Type B pancreatic cell (in vitro differentiated cells): ENCODE measurements around the gene OSTC. TPM values are rescaled to one million over a fixed set of nuclear protein-coding genes. Genes with fewer than 3 reads are reported as not detected.
A peak's percentile ranks its signal among the peaks of the same experiment; 100 is the strongest.

Source experiments
- DNase-seq: peaks from one replicate; pipeline ENCODE4 v3.0.0; 2021; ENCODE audit warnings: mixed read lengths; ENCODE audit not compliant: unreplicated experiment; ENCODE audit errors: extremely low spot score
- H3K27ac Mint-ChIP-seq: 2 replicates; pipeline ENCODE4 v1.8.0; 2021; ENCODE audit warnings: mild to moderate bottlenecking, mixed read lengths
- H3K27me3 Mint-ChIP-seq: 2 replicates; pipeline ENCODE4 v1.8.0; 2021; ENCODE audit warnings: mixed read lengths
- H3K36me3 Mint-ChIP-seq: 2 replicates; pipeline ENCODE4 v1.8.0; 2021; ENCODE audit warnings: mixed read lengths
- H3K4me1 Mint-ChIP-seq: one replicate; pipeline ENCODE4 v1.8.0; 2021; ENCODE audit warnings: mixed read lengths; ENCODE audit not compliant: unreplicated experiment
- H3K4me3 Mint-ChIP-seq: 2 replicates; pipeline ENCODE4 v1.8.0; 2021; ENCODE audit warnings: mild to moderate bottlenecking, mixed read lengths
- H3K9me3 Mint-ChIP-seq: 2 replicates; pipeline ENCODE4 v1.8.0; 2021; ENCODE audit warnings: mixed read lengths
- total RNA-seq: library from RNA; stranded (reverse); gene quantifications from 2 replicates; pipeline ENCODE4 v1.2.1, GENCODE V29; 2021; ENCODE audit warnings: low replicate concordance
- TF ChIP-seq, protein P1 (sequence below): fragments of 200-600 bp; sonication (generic); conservative IDR thresholded peaks from 2 replicates; pipeline ENCODE4 v1.5.0; 2021; ENCODE audit warnings: antibody characterized with exemption, mild to moderate bottlenecking

Gene OSTC
- total RNA-seq, 1 donor from 2014 or later, result 158 TPM

DNA sequence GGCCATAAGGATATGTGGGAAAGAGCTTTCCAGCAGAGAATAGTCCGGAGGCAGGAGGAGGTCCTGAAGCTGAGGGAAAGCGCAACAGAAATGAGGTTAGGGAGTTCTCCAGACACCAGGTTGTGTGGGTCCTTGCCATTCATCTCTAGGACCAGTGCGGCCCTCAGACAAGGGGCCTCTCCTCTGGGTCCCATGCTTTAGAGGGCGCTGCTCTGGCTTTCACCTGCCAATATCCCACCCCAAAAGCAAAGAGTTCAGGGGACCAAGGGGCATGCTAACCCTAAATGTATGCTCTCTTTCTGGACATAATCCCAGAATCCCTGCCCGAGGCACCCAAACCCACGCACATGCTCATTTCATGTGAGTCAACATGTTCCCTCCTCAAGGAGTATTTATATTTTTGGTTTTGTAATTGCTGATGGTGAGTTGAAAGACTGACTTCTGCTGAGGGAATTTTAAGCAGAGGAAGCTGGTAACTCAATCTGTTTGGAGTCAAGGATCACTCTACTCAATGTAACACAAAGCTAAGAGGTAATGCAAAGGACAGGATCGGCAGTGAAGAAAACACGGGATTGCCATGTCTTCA lies 15.2 kb upstream of the OSTC start:
- H3K27me3 Mint-ChIP-seq, result no peaks in the 10 kb centered on the region
- H3K9me3 Mint-ChIP-seq, result no peaks in the 10 kb centered on the region
- H3K4me1 Mint-ChIP-seq, result peaks cover 6% of the 10 kb centered on the region
- H3K4me3 Mint-ChIP-seq, result no peak overlapping the region
- TF ChIP-seq, protein P1, sequence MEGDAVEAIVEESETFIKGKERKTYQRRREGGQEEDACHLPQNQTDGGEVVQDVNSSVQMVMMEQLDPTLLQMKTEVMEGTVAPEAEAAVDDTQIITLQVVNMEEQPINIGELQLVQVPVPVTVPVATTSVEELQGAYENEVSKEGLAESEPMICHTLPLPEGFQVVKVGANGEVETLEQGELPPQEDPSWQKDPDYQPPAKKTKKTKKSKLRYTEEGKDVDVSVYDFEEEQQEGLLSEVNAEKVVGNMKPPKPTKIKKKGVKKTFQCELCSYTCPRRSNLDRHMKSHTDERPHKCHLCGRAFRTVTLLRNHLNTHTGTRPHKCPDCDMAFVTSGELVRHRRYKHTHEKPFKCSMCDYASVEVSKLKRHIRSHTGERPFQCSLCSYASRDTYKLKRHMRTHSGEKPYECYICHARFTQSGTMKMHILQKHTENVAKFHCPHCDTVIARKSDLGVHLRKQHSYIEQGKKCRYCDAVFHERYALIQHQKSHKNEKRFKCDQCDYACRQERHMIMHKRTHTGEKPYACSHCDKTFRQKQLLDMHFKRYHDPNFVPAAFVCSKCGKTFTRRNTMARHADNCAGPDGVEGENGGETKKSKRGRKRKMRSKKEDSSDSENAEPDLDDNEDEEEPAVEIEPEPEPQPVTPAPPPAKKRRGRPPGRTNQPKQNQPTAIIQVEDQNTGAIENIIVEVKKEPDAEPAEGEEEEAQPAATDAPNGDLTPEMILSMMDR, result no peak
- DNase-seq, result no peak
- no peak overlapping the region for H3K27ac Mint-ChIP-seq
- H3K36me3 Mint-ChIP-seq, result peaks cover 17% of the 10 kb centered on the region

DNA sequence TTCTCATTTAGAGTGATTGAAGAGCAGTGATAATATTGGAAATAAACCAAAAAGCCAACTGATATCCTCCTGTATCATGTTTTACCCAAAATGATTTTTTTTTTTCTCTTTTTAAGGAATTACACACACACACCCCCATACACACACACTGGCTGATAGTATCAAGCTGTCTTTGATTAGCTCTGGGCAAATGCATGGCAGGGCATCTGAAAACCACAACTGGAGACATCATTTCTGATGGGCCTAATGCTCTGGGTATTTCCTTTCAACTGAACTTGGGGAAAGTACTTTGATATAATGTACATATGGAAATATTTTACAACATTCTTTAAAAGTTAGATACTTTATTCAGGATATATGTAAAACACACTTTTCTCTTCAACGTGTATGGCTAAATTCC lies 14.2 kb upstream of the OSTC start:
- no peak for DNase-seq
- Mint-ChIP-seq H3K27me3 (no peaks in the 10 kb centered on the region), H3K4me3 (no peak overlapping the region), H3K36me3 (peaks cover 11% of the 10 kb centered on the region), H3K27ac (no peak overlapping the region), H3K9me3 (no peaks in the 10 kb centered on the region), H3K4me1 (peaks cover 6% of the 10 kb centered on the region)
- TF ChIP-seq, protein P1, result no peak

DNA sequence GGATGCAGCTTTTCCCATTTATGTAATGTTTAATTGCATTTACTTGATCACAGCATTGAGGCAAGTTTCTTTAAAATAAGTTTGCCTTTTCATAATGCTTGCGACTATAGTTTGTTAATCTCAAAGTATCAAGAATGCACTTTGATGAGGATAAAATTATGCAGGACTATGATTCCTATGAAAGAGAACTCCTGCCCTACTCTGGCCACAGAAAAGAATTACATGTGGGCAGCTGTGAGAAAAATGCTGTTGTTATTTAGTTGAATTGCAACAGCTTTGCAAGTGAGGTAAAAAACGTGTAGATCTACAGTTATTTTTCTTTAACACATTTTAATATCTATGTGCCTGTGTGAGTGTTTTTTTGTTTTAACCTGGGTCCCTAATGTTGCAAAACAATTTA lies 12.5 kb upstream of the OSTC start:
- H3K36me3 Mint-ChIP-seq, result peaks cover 11% of the 10 kb centered on the region
- H3K4me3 Mint-ChIP-seq, result no peak overlapping the region

DNA sequence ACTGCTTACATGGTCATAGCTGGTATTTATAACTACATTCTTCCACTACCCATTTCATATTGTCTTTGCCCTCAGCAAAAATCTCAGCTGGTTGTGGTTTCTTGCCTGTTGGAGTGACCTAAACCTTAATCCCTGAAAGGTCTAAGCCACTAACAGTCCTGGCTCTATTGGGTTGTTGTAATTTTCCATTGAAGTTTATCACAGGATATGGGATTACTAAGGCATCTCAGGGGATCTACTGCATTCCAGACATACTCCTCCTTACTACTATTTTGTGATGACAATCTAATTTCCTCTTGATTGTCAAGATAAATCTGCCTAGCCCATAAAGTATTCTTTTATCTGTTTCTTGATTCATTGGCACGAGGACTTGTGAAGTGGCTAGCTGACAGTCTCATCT lies 6.2 kb upstream of the OSTC start:
- no peak overlapping the region for H3K4me3 Mint-ChIP-seq
- TF ChIP-seq, protein P1, result no peak
- H3K9me3 Mint-ChIP-seq, result no peaks in the 10 kb centered on the region
- no peaks in the 10 kb centered on the region for H3K36me3 Mint-ChIP-seq
- H3K27ac Mint-ChIP-seq, result no peak overlapping the region
- peaks cover 4% of the 10 kb centered on the region for H3K4me1 Mint-ChIP-seq
- H3K27me3 Mint-ChIP-seq, result no peaks in the 10 kb centered on the region
- no peak for DNase-seq

More for the DNA sequence above, 12.5 kb upstream of the OSTC start:
- no peaks in the 10 kb centered on the region for H3K27me3 Mint-ChIP-seq
- no peak overlapping the region for H3K27ac Mint-ChIP-seq
- TF ChIP-seq, protein P1, result peak; percentile 42
- no peak for DNase-seq
- peaks cover 6% of the 10 kb centered on the region for H3K4me1 Mint-ChIP-seq
- no peaks in the 10 kb centered on the region for H3K9me3 Mint-ChIP-seq

DNA sequence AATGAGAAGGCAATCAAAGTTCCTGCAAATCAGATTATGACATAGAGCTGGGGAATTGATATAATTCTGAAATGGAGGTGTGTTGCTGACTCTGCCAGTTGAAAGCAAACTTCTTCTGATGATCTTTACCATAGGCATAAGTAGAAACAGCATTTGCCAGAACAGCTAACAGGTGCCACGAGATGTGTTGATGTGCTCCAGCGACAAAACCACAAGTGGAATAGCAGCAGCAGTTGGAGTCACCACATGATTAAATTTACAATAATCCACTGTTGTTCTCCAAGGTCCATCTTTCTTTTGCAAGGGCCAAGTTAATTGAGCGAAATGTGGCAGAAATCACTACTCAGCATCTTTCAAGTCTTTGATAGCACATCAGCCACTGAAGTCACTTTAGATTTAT lies 3.7 kb upstream of the OSTC start:
- no peaks in the 10 kb centered on the region for H3K27me3 Mint-ChIP-seq
- H3K4me3 Mint-ChIP-seq, result no peak overlapping the region
- no peaks in the 10 kb centered on the region for H3K36me3 Mint-ChIP-seq
- H3K27ac Mint-ChIP-seq, result no peak overlapping the region
- H3K4me1 Mint-ChIP-seq, result no peaks in the 10 kb centered on the region
- no peak for DNase-seq
- no peaks in the 10 kb centered on the region for H3K9me3 Mint-ChIP-seq
- TF ChIP-seq, protein P1, result no peak

DNA sequence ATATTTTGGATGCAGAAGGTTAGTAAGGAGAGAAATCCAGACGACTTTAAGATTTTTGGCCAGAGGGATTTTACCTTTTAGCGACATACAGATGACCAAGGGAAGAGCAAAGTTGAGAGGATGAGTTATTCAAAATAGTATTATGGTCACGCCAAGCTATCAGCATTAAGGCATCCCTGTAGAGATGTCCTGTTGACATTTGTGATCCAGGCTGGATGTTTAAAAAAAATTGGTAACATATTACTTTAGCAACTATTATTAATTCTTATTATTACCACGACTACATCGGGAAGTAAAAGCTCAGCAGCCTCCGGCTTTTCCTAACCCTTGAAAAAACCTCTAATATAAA lies 562 bp upstream of the OSTC start:
- no peaks in the 10 kb centered on the region for H3K27me3 Mint-ChIP-seq
- no peak for DNase-seq
- H3K4me1 Mint-ChIP-seq, result peaks cover 13% of the 10 kb centered on the region
- H3K4me3 Mint-ChIP-seq, result peak overlapping the region; percentile 94
- peaks cover 16% of the 10 kb centered on the region for H3K36me3 Mint-ChIP-seq
- H3K9me3 Mint-ChIP-seq, result no peaks in the 10 kb centered on the region
- peak overlapping the region; percentile 96 for H3K27ac Mint-ChIP-seq
- TF ChIP-seq, protein P1, result no peak
